ENCODE measurements around the gene LUC7L.
"Not testable (repeated sequence)": the region's sequence is repeated elsewhere in the genome, so short reads cannot be mapped to it uniquely, and the experiment has no call there.

The LUC7L gene

DNA sequence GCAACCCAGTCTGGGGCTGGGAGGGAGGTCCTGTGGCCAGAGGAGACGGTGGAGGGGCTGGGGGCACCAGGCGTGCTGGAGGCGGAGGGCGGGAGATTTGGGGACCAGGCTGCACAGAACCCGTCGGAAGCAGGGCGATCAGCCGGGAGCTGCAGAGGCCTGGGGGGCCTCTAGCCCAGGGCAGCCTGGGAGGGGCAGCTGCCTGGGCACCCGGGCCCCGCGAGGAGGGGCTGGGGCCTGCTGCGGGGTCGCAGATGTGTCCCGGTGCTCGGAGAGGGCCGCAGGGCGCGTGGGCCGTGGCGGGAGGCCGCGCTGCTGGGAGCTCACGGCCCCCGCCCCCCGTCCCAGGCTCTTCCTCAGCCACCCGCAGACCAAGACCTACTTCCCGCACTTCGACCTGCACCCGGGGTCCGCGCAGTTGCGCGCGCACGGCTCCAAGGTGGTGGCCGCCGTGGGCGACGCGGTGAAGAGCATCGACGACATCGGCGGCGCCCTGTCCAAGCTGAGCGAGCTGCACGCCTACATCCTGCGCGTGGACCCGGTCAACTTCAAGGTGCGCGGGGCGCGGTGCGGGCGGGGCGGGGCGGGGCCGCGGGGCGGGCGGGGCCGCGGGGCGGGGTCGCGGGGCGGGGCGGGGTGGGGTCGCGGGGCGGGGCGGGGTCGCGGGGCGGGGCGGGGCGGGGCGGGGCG is 65.0 kb downstream of the LUC7L start:
- DNase-seq, result not testable (repeated sequence)

DNA sequence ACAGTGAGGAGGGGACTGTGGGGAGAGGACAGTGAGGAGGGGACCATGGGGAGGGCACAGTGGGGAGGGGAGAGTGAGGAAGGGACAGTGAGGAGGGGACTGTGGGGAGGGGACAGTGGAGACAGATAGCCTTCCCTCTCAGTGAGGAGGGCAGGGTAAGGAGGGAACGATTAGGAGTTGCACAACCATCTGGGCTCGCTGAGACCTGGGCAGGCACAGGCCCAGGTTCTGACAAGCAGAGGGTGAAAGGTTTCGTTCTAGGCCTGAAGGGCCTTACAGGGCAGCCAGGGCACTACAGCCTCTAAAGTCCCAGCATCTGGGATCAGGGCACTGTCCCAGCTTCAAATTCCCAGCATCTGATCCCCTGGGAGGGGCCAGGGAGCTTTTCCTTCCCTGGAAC is 65.6 kb downstream of the LUC7L start:
- not testable (repeated sequence) for DNase-seq

DNA sequence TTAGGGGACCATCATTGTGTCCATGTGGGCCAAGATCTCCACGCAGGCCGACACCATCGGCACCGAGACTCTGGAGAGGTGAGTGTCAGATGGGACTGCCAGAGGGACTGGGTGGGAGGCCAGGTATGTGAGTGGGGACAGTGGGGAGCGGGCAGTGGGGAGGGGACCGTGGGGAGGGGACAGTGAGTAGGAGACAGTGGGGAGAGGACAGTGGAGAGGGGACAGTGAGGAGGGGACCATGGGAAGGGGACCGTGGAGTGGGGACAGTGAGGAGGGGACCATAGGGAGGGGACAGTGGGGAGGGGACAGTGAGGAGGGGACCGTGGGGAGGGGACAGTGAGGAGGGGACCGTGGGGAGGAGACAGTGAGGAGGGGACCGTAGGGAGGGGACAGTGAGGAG is 66.1 kb downstream of the LUC7L start:
- DNase-seq, result not testable (repeated sequence)

DNA sequence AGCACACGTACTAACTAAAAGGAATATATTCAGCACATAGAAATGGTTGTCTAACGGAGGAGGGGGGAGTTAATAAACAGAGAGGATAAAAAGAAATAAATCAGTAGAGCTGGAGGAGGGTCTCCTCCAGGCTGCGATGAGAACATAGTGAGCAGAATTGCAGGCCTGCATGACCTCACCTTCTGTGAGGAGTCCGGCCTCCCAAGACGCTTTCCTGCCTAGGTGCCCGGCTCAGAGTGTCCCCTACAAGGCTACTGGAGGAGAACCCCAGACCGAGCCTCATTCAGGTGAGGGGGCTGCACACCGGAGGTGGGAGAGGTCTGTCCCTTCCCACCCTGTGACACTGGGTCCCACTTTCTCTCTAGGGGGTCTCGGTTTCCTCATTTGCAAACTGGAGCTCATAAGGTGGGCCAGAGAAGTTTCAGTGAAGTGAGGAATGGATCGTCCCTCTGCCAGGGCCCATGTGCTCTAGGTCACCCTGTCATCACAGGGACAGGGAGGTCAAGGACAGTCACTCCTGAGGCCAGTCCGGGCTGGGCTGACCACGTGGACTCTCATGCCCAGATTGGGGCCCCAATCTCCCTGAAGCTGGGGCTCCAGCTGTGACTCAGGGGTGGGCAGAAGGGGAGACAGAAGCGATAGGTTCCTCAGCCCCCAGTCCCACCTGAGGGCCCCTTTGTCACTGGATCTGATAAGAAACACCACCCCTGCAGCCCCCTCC is 66.8 kb downstream of the LUC7L start:
- no peak for DNase-seq

DNA sequence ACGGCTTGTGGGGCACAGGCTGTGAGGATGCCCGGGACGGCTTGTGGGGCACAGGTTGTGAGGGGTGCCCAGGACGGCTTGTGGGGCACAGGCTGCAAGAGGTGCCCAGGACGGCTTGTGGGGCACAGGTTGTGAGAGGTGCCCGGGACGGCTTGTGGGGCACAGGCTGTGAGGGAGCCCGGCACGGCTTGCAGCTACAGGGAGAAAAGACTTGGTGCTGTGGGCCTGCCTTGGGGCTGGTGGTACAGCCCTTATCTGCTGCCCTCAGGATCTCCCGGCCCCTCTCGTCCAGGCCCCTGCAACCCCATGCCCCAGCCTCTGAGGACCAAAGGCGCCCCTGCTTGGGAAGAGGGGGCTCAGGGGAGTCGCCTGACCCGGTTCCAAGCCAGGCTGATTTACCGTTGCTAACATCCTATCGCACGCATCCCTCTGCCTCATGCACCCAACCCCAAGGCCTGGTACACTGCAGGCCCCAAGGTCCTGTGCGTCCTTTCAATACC is 68.5 kb downstream of the LUC7L start:
- DNase-seq, result no peak

DNA sequence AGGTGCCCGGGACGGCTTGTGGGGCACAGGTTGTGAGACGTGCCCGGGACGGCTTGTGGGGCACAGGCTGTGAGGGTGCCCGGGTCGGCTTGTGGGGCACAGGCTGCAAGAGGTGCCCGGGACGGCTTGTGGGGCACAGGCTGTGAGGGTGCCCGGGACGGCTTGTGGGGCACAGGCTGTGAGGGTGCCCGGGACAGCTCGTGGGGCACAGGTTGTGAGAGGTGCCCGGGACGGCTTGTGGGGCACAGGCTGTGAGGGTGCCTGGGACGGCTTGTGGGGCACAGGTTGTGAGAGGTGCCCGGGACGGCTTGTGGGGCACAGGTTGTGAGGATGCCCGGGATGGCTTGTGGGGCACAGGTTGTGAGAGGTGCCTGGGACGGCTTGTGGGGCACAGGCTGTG is 69.0 kb downstream of the LUC7L start:
- DNase-seq, result not testable (repeated sequence)

DNA sequence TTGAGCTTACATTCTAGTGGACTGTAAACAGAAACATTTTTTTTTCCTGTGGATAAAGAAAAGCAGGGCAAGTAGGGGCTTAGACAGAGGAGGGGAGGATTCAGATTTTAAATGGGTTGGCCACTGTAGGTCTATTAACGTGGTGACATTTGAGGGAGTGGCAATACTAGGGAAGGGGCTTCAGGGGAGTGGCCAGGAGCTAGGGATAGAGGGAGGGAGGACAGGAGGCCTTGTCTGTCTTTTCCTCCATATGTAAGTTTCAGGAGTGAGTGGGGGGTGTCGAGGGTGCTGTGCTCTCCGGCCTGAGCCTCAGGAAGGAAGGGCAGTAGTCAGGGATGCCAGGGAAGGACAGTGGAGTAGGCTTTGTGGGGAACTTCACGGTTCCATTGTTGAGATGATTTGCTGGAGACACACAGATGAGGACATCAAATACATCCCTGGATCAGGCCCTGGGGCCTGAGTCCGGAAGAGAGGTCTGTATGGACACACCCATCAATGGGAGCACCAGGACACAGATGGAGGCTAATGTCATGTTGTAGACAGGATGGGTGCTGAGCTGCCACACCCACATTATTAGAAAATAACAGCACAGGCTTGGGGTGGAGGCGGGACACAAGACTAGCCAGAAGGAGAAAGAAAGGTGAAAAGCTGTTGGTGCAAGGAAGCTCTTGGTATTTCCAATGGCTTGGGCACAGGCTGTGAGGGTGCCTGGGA is 70.0 kb downstream of the LUC7L start:
- no peak for DNase-seq

DNA sequence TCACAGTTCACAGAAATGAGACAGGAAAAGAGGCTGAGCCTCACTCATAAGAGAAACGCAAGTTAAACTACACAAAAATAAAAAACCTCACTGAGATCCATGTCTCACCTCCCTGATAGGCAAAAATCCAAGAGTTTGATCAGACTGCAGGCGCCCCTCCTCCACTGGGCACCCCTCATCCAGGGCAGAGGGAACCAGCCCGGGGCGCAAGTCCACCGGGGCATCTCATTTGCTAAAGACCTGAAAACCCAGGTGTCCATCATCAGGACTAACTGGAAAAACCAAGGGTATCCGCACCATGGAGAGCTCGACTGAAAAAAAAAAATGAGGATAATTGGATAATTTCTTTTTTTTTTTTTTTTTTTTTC is 74.2 kb downstream of the LUC7L start:
- no peak for DNase-seq

DNA sequence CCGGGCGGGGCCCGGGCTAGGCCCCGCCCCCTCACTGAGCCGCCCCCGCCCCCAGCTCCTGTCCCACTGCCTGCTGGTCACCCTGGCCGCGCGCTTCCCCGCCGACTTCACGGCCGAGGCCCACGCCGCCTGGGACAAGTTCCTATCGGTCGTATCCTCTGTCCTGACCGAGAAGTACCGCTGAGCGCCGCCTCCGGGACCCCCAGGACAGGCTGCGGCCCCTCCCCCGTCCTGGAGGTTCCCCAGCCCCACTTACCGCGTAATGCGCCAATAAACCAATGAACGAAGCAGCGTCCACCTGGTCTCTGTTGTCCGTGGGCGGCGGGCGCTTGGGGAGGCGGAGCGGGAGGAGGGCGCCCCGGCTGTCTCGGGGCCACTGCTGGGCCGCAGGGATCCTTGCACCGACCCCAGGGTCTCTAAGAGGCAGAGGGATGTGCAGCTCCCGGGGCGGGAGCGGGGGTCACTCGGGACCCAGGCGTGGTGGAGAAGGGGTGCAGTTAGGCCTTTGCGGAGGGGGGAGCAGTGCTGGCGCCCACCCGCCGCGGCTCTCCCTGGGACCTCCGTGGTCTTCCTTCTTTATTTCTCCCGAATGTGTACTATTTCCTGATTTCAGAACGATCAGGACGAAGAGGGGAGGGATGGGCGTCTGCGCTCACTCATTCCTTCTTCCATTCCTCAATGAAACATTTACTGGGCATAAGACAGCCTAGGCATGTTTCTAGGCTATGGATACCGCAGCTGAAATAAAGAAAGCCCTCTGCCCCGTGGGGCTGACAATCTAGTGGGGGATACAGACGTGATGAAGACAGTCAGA is 74.8 kb downstream of the LUC7L start:
- DNase-seq, result no peak

DNA sequence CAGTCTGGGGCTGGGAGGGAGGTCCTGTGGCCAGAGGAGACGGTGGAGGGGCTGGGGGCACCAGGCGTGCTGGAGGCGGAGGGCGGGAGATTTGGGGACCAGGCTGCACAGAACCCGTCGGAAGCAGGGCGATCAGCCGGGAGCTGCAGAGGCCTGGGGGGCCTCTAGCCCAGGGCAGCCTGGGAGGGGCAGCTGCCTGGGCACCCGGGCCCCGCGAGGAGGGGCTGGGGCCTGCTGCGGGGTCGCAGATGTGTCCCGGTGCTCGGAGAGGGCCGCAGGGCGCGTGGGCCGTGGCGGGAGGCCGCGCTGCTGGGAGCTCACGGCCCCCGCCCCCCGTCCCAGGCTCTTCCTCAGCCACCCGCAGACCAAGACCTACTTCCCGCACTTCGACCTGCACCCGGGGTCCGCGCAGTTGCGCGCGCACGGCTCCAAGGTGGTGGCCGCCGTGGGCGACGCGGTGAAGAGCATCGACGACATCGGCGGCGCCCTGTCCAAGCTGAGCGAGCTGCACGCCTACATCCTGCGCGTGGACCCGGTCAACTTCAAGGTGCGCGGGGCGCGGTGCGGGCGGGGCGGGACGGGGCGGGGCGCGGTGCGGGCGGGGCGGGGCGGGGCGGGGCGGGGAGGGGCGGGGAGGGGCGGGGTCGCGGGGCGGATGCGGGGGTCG is 75.6 kb downstream of the LUC7L start:
- not testable (repeated sequence) for DNase-seq

DNA sequence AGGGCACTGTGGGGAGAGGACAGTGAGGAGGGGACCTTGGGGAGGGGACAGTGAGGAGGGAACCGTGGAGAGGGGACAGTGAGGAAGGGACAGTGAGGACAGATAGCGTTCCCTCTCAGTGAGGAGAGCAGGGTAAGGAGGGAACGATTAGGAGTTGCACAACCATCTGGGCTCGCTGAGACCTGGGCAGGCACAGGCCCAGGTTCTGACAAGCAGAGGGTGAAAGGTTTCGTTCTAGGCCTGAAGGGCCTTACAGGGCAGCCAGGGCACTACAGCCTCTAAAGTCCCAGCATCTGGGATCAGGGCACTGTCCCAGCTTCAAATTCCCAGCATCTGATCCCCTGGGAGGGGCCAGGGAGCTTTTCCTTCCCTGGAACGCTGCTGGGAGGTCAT is 76.1 kb downstream of the LUC7L start:
- DNase-seq, result not testable (repeated sequence)

DNA sequence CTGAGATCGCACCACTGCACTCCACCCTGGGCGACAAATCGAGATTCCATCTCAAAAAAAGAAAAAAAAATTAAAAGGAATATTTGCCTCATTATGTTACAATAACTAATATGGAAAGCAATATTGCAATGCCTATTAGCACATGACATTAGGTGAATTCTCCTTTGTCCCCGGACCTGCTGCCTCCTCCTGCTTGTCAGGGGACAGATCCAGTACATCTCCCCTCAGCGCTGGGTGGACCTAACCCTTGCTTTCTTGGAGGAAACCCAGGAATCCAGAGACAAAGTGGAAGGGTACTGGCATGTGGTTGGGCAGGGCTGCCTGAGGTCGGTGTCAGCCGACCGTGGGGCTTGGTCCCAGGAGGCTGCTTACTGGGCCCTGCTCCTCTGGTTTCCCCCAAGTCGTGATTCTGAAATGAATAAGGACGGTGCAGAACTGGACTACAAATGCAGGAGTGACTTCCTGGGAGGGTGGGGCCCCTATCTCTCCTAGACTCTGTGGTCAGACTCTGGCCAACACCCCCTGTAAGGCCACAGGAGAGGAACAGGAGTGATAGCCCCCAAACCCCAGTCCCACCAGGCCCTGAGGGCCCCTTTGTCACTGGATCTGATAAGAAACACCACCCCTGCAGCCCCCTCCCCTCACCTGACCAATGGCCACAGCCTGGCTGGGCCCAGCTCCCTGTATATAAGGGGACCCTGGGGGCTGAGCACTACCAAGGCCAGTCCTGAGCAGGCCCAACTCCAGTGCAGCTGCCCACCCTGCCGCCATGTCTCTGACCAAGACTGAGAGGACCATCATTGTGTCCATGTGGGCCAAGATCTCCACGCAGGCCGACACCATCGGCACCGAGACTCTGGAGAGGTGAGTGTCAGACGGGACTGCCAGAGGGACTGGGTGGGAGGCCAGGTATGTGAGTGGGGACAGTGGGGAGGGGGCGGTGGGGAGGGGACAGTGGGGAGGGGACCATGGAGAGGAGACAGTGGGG is 76.8 kb downstream of the LUC7L start, which contains the start of gene HBZ:
HBZ (plus strand) TSS at position 504 of the 988 bp plus-strand sequence; CDS start at position 770, 266 bp downstream.
- DNase-seq, result no peak

DNA sequence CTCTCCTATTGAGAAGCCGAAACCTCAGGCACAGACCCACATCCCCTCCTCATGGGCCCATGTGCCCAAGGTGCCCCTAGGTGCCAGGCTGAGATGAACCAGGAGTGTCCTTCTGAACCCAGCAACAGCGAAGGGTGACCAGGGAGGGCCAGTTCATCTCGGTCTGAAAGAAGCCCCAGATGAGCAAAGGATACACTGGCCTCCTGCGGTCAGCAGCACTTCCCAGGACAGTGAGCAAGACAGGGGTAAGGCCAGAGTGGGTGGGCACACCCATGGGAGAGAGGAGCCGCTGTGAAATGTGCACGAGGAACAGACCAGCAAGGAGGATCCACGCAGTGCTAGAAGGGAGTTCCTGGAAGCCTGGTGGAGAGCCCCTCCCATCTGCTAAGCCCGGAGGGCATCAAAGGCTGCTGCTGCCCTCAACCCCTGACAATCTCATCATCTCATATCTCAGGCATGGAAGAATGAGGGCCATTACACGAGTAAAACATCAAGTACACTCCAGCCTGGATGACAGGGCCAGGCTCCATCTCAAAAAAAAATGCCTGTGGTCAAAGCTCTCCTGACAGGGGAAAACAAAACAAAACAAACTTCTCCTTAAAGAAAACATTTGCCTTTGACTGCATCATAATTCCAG is 80.1 kb downstream of the LUC7L start:
- DNase-seq, result no peak

DNA sequence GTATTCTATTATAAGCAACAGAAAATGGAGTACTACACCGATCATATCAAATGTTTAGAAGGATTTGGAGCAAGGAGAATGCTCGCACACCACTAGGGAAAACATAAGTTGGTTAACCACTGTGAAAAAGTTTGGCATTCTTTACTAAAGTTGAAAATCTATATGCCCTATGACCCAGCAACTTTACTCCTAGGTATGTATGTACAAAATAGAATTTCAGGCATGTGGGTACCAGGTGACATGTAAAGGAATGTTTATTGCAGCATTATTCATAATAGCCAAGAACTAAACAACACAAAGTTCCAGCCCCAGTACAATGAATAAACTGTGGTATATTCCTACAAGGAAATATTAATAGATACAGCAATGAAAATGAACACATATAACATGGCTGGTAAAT is 82.6 kb downstream of the LUC7L start:
- DNase-seq, result no peak

DNA sequence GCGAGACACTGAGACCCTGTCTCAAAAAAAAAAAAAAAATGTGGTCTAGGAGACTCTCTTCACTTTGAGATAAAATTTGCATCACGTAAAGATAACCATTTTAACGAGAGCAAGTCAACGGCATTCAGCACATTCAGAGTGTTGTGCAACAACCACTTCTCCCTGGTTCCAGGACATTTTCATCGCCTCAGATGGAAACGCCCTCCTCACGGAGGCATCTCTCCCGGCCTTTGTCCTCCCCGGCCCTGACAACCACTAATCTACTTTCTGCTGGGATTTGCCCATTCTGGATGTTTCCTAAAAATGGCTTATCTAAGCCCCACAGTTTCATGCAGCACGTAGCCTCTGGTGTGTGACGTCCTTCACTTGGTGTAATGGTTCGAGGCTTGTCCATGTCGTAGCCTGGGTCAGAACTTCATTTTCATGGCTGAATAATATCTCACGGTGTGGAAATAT is 84.4 kb downstream of the LUC7L start:
- no peak for DNase-seq

DNA sequence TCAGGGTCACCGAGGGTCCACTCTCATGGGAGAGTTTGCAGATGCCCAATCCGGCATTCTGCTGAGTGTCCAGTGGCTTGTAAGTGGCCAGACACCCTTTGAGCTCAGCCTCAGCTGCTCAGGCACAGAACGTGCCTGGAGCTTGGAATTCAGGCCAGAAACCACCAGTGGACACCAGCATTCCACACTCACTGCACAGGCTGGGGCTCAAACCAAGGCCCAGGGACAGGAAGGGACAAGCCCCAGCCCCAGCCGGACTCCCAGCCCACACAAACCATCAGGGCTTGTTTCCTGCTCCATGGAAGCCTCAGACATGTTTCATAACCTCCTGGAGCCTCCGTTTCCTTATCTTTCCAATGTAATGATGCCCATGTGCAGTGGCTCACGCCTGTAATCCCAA is 85.8 kb downstream of the LUC7L start:
- DNase-seq, result no peak

DNA sequence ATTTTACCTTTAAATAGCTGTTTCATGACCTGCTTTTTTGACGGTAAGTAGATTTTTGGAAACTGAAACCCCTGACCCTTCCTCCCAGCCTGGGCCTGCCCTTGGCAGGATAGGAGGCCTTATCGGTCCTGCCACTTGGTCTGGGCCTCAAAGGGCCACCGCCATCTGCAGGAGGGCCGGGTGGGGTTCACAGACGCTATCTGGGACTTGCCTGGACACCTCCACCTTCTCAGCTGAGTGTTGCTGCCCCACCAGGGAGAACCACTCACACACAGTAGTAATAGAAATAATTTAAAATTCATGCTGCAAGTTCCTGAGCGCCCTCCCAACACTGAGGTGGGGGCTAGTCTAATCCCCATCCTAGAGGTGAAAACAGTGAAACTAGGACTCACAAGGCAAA is 86.2 kb downstream of the LUC7L start:
- DNase-seq, result no peak

DNA sequence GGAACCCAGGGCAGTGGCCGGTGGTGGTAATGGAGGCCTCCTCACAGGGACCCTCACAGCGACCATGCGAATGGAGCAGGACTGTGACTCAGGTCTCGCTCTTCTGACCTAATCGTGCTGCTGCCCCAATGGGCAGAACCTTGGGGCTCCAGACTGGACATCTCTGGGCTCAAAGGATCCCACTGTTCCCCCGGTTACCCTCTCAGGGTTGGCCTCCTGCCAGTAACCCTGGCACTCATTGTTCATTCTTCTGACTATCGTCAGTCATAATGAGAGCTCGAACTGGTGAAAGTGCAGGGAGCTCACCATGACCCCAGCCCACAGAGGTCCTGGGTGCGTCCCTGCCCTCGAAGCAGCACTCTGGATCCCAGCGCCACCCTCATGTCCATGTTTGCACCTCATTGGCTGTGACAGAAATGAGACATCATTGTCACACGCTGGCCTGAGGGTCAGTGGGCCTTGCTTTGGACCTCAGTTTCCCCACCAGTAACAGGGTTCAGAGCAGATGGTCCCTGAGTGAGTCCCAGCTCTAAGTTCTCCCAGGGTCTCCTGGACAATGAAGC is 86.8 kb downstream of the LUC7L start:
- no peak for DNase-seq

DNA sequence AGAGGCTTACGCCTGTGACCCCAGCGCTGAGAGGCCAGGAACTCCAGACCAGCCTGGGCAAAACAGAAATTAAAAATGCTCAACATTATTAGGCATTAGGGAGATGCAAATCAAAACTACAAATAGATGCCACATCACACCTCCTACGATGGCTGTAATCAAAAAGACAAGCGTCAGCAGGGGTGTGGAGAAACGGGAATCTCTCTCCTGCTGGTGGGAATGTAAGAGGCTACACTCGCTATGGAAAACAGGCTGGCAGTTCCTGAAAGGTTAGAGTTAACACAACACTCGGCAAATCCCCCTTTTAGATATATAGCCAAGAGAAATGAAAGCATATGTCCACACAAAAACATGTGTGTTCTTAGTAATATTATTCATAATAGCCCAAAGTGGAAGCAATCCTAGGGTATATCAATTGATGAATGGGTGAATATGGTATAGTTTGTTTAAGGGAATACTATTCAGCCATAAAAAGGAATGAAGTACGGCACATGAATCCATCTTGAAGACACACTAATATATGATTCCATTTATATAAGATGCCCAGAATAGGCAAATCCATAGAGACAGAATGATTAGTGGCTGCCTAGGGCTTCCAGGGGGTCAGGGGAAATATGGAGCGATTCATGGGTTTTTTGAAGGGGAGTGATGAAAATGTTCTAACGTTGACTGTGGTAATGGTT is 88.9 kb downstream of the LUC7L start:
- DNase-seq, result no peak

All from NCI-H2227 treated with DMSO at 0.1 percent for 48 hours (cell line).